ENCODE measurements around the gene WSB1. TPM values are rescaled to one million over a fixed set of nuclear protein-coding genes. Genes with fewer than 3 reads are reported as not detected.
A peak's percentile ranks its signal among the peaks of the same experiment; 100 is the strongest.

WSB1 gene
- total and polyA plus RNA-seq, 4 experiments from 2014 or later, result 122 to 157 (median 141) TPM

DNA sequence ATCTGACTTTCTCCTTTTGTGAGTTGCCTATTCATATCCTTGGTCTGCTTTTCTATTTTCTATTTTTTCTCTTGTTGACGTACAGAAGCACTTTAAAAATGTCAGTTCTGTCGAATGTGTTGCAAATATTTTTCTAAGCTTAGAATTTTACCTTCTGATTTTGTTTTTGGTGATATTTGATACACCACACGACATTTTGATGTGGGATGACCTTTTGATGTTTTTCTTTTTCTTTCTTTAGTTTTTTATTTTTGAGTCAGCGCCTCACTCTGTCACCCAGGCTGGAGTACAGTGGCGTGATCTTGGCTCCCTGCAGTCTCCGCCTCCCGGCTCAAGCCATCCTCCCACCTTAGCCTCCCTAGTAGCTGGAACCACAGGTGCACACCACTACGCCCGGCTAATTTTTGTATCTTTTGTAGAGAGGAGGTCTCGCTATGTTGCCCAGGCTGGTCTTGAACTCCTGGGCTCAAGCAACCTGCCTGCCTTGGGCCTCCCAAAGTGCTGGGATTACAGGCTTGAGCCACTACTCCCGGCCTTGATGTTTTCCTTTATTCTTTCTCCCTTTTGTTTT lies 39.6 kb downstream of the WSB1 start:
- Histone ChIP-seq H3K36me3 (ENCODE audit: insufficient read depth, low read length) (no peaks in the 10 kb centered on the region), H3K4me3 (ENCODE audit: low read length in 2 of 2) (peak overlapping the region; percentile 47 to 57), H3K9me3 (ENCODE audit: control insufficient read depth in 1 of 2, low read length in 2 of 2) (no peaks in the 10 kb centered on the region), H3K27ac (ENCODE audit: low read depth, low read length) (peak overlapping the region; percentile 47), H3K4me1 (ENCODE audit: insufficient read depth, low read length) (peaks cover 7% of the 10 kb centered on the region), H3K27me3 (ENCODE audit: insufficient read depth, low read length) (no peaks in the 10 kb centered on the region)
- peaks cover 9 to 22% (median 17%) of the 10 kb centered on the region in 4 donors for H3K4me1 Mint-ChIP-seq
- H3K27me3 Mint-ChIP-seq, result no peaks in the 10 kb centered on the region
- intact Hi-C loops (cut with micrococcal nuclease), result loop anchor here (2.0 kb wide), 1 partner anchor 89 kb away; no protein-coding TSS in a partner anchor
- no peak for DNase-seq
- H3K36me3 Mint-ChIP-seq, result no peaks in the 10 kb centered on the region
- peak overlapping the region; percentile 48 to 93 (median 79) for H3K27ac Mint-ChIP-seq
- H3K4me3 Mint-ChIP-seq, result peak overlapping the region; percentile 72 to 88 (median 84)
- H3K9me3 Mint-ChIP-seq, result no peaks in the 10 kb centered on the region
- ChIA-PET POLR2A (ENCODE audit: partially characterized antibody) (interaction anchor here (1.3 to 3.4 kb wide), 5 partner anchors 15 to 268 kb away, joined by 3 to 45 read pairs (median 5); partner anchors contain the start of gene WSB1), CTCF (ENCODE audit: partially characterized antibody) (interaction anchor here (0.6 to 5.3 kb wide), 27 partner anchors 8 to 1204 kb away, joined by 3 to 155 read pairs (median 4); partner anchors contain the start of gene WSB1)

DNA sequence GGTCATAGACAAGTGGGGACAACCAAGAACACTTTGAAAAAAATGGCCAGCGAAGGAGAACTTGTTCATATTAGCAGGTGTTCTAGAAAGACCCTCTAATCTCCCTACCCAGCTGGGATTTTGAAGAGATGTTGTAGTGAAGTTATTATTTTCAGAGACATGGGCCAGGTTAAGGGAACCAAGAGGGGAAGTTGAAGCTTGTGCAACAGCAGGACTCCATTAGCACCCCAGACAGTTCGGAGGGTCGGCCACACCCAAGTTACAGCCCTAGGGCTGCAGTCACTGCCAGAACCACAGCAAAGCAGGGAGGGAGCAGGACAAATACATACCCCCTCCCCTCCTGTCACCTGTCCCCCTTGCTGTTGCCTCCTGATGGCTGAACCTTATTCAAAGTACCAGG lies 42.3 kb downstream of the WSB1 start:
- no peak overlapping the region for H3K4me3 Mint-ChIP-seq
- Histone ChIP-seq H3K9me3 (ENCODE audit: control insufficient read depth in 1 of 2, low read length in 2 of 2) (no peaks in the 10 kb centered on the region), H3K36me3 (ENCODE audit: insufficient read depth, low read length) (no peaks in the 10 kb centered on the region), H3K27ac (ENCODE audit: low read depth, low read length) (no peak overlapping the region), H3K27me3 (ENCODE audit: insufficient read depth, low read length) (no peaks in the 10 kb centered on the region), H3K4me1 (ENCODE audit: insufficient read depth, low read length) (peaks cover 7% of the 10 kb centered on the region), H3K4me3 (ENCODE audit: low read length in 2 of 2) (no peak overlapping the region)
- ChIA-PET CTCF (ENCODE audit: partially characterized antibody) (interaction anchor here (5.3 kb wide), 1 partner anchor 99 kb away, joined by 155 read pairs; no protein-coding TSS in a partner anchor), POLR2A (ENCODE audit: partially characterized antibody) (no interaction called here)
- H3K9me3 Mint-ChIP-seq, result no peaks in the 10 kb centered on the region
- DNase-seq, result no peak
- H3K27ac Mint-ChIP-seq, result no peak overlapping the region
- H3K4me1 Mint-ChIP-seq, result peaks cover 9 to 22% (median 17%) of the 10 kb centered on the region in 4 donors
- no peaks in the 10 kb centered on the region for H3K36me3 Mint-ChIP-seq
- intact Hi-C loops (cut with micrococcal nuclease), result no loop called here
- H3K27me3 Mint-ChIP-seq, result no peaks in the 10 kb centered on the region

DNA sequence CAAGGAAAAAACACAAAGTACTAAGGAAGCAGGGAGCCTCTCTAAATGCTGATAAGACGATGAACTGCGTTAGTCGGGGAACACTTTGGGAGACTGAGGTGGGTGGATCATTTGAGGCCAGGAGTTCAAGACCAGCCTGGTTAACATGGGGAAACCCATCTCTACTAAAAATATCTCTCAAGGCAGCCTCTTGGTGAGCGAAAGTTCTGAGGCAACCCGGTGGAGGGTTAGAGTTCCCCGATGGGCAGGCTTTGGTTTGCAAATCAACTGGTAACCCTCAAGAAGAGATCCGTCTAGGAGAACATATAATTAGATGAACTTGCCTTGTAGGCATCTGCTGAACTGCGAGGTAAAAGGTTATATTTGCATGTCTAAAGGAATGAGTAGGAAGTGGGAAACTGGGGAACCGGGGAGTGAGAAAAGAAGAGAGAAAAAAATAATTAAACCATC lies 44.6 kb downstream of the WSB1 start:
- CTCF ChIA-PET (ENCODE audit: partially characterized antibody), result interaction anchor here (1.8 kb wide), 1 partner anchor 102 kb away, joined by 4 read pairs; no protein-coding TSS in a partner anchor
- DNase-seq, result no peak
- no peak overlapping the region for H3K4me3 ChIP-seq (ENCODE audit: low read length in 2 of 2)
- H3K4me1 ChIP-seq (ENCODE audit: insufficient read depth, low read length), result no peaks in the 10 kb centered on the region
- H3K4me1 Mint-ChIP-seq, result peaks cover 2 to 6% (median 4%) of the 10 kb centered on the region in 4 donors
- H3K9me3 Mint-ChIP-seq, result no peaks in the 10 kb centered on the region
- no peaks in the 10 kb centered on the region for H3K27me3 ChIP-seq (ENCODE audit: insufficient read depth, low read length)
- no peaks in the 10 kb centered on the region for H3K36me3 ChIP-seq (ENCODE audit: insufficient read depth, low read length)
- no peak overlapping the region for H3K27ac Mint-ChIP-seq
- no peaks in the 10 kb centered on the region for H3K27me3 Mint-ChIP-seq
- intact Hi-C loops (cut with micrococcal nuclease), result no loop called here
- POLR2A ChIA-PET (ENCODE audit: partially characterized antibody), result no interaction called here
- H3K4me3 Mint-ChIP-seq, result no peak overlapping the region
- H3K9me3 ChIP-seq (ENCODE audit: control insufficient read depth in 1 of 2, low read length in 2 of 2), result no peaks in the 10 kb centered on the region
- no peak overlapping the region for H3K27ac ChIP-seq (ENCODE audit: low read depth, low read length)
- H3K36me3 Mint-ChIP-seq, result no peaks in the 10 kb centered on the region

DNA sequence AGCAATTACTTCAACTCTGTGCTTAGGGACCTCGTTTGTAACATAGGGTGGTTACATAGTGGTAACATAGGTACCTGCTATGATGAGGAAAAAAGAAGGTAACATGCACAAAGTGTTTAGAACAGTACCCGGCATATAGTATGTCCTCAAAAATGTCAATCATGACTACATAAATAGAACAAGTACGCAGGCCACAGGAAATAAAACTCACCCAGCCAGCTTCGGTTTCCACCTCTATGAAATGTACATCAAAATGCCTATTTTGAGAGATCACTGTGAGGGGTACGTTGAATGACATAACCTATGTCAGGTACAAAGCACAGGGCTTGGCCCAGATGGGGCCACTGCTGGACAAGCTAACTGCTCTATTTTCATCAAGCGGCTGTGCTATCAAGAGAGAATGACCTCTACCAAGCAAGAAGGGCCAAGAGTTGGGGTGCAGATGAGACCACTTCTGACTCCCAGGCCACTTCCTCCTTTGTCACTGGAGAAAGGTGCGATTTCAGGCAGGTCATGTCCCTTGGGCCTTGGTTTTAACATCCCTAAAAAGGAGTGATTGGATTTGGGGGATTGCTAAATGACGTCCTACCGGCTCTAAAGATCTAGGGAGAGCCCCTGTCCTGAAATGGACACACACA lies 45.4 kb downstream of the WSB1 start:
- intact Hi-C loops (cut with micrococcal nuclease), result no loop called here
- no peaks in the 10 kb centered on the region for H3K4me1 ChIP-seq (ENCODE audit: insufficient read depth, low read length)
- Mint-ChIP-seq H3K9me3 (no peaks in the 10 kb centered on the region), H3K27me3 (no peaks in the 10 kb centered on the region), H3K36me3 (no peaks in the 10 kb centered on the region), H3K4me3 (no peak overlapping the region), H3K27ac (no peak overlapping the region), H3K4me1 (no peaks in the 10 kb centered on the region)
- H3K4me3 ChIP-seq (ENCODE audit: low read length in 2 of 2), result no peak overlapping the region
- no peaks in the 10 kb centered on the region for H3K9me3 ChIP-seq (ENCODE audit: control insufficient read depth in 1 of 2, low read length in 2 of 2)
- H3K36me3 ChIP-seq (ENCODE audit: insufficient read depth, low read length), result no peaks in the 10 kb centered on the region
- ChIA-PET POLR2A (ENCODE audit: partially characterized antibody) (no interaction called here), CTCF (ENCODE audit: partially characterized antibody) (interaction anchor here (1.8 kb wide), 1 partner anchor 103 kb away, joined by 4 read pairs; no protein-coding TSS in a partner anchor)
- DNase-seq, result no peak
- no peak overlapping the region for H3K27ac ChIP-seq (ENCODE audit: low read depth, low read length)
- H3K27me3 ChIP-seq (ENCODE audit: insufficient read depth, low read length), result no peaks in the 10 kb centered on the region

DNA sequence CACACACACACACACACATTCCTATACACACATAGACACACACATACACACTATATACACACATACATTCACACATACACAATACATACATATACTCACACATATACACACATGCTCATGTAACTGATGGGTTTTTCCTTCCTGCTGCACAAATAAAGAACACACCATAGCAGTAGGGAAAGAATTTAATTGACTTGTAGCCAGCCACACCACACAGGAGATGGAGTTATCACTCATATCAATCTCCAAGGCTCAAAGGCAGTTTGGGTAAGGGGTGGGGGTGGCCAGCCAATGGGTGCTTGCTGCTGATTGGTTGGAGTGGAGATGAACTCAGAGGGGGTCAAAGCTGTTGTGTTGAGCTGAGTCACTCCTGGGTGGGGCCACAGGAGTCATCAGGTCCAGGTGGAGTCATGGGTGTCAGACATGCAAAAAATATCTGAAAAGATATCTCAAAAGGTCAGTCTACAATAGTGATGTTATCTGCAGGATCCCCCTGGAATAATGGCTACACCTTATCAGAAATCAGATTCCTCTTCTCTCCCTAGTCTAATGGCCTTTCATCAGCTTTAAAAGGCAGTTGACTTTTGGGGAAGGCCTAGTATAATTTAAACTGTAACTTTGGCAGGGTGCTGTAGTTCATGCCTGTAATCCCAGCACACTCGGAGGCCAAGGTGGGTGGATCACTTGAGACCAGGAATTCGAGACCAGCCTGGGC lies 46.1 kb downstream of the WSB1 start:
- Histone ChIP-seq H3K4me3 (ENCODE audit: low read length in 2 of 2) (no peak overlapping the region), H3K36me3 (ENCODE audit: insufficient read depth, low read length) (no peaks in the 10 kb centered on the region), H3K9me3 (ENCODE audit: control insufficient read depth in 1 of 2, low read length in 2 of 2) (no peaks in the 10 kb centered on the region), H3K27me3 (ENCODE audit: insufficient read depth, low read length) (no peaks in the 10 kb centered on the region), H3K4me1 (ENCODE audit: insufficient read depth, low read length) (no peaks in the 10 kb centered on the region), H3K27ac (ENCODE audit: low read depth, low read length) (no peak overlapping the region)
- CTCF ChIA-PET (ENCODE audit: partially characterized antibody), result interaction anchor here (0.8 to 1.5 kb wide), 2 partner anchors 20 to 110 kb away, joined by 3 read pairs; no protein-coding TSS in a partner anchor
- Mint-ChIP-seq H3K27me3 (no peaks in the 10 kb centered on the region), H3K9me3 (no peaks in the 10 kb centered on the region), H3K4me3 (no peak overlapping the region), H3K27ac (no peak overlapping the region), H3K36me3 (no peaks in the 10 kb centered on the region), H3K4me1 (no peaks in the 10 kb centered on the region)
- no peak for DNase-seq
- intact Hi-C loops (cut with micrococcal nuclease), result no loop called here
- POLR2A ChIA-PET (ENCODE audit: partially characterized antibody), result no interaction called here

DNA sequence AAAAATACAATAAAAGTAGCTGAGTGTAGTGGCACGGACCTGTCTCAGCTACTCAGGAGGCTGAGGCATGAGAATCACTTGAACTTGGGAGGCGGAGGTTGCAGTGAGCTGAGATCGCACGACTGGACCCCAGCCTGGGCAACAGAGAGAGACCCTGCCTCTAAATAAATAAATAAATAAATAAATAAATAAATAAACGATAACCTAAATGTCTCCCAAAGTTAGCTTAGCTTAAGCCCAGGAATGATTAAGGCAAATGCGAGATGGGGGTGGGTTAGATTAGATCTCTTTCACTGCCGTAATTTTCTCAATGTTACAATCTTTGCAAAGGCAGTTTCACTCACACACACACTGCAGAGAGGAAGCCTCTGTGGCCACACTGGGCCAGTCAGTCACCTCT lies 46.7 kb downstream of the WSB1 start:
- no peak overlapping the region for H3K4me3 ChIP-seq (ENCODE audit: low read length in 2 of 2)
- Mint-ChIP-seq H3K4me1 (no peaks in the 10 kb centered on the region), H3K27me3 (no peaks in the 10 kb centered on the region), H3K27ac (no peak overlapping the region), H3K4me3 (no peak overlapping the region), H3K9me3 (no peaks in the 10 kb centered on the region), H3K36me3 (no peaks in the 10 kb centered on the region)
- DNase-seq, result no peak
- CTCF ChIA-PET (ENCODE audit: partially characterized antibody), result interaction anchor here (0.8 to 1.5 kb wide), 3 partner anchors 20 to 262 kb away, joined by 3 read pairs; no protein-coding TSS in a partner anchor
- H3K9me3 ChIP-seq (ENCODE audit: control insufficient read depth in 1 of 2, low read length in 2 of 2), result no peaks in the 10 kb centered on the region
- no peak overlapping the region for H3K27ac ChIP-seq (ENCODE audit: low read depth, low read length)
- no peaks in the 10 kb centered on the region for H3K27me3 ChIP-seq (ENCODE audit: insufficient read depth, low read length)
- no peaks in the 10 kb centered on the region for H3K36me3 ChIP-seq (ENCODE audit: insufficient read depth, low read length)
- intact Hi-C loops (cut with micrococcal nuclease), result no loop called here
- POLR2A ChIA-PET (ENCODE audit: partially characterized antibody), result no interaction called here
- no peaks in the 10 kb centered on the region for H3K4me1 ChIP-seq (ENCODE audit: insufficient read depth, low read length)

DNA sequence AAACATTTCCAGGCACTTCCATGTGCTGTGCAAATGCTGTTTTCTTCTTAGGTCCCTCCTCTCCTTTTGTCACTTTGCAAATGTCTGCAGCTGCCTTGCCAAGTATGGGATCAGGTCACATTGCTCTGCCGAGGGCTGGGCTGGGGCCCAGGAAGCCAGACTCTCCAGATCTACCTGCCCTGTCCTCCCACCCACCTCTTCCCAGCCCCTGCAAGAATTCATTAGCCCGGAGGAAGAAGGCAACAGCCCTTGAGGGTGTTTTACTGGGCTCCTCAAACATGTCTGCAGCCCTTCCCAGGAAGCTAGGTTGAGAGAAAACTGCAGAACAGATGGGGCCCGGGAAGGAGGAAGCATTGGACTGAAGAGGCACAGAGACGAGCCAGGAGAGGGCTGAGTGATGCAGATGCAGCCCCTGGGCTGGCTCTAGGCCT lies 47.1 kb downstream of the WSB1 start:
- no peak overlapping the region for H3K4me3 Mint-ChIP-seq
- no peaks in the 10 kb centered on the region for H3K4me1 Mint-ChIP-seq
- Histone ChIP-seq H3K27ac (ENCODE audit: low read depth, low read length) (no peak overlapping the region), H3K4me3 (ENCODE audit: low read length in 2 of 2) (no peak overlapping the region), H3K9me3 (ENCODE audit: control insufficient read depth in 1 of 2, low read length in 2 of 2) (no peaks in the 10 kb centered on the region), H3K36me3 (ENCODE audit: insufficient read depth, low read length) (no peaks in the 10 kb centered on the region), H3K4me1 (ENCODE audit: insufficient read depth, low read length) (no peaks in the 10 kb centered on the region), H3K27me3 (ENCODE audit: insufficient read depth, low read length) (no peaks in the 10 kb centered on the region)
- ChIA-PET CTCF (ENCODE audit: partially characterized antibody) (interaction anchor here (1.2 to 1.7 kb wide), 3 partner anchors 8 to 261 kb away, joined by 3 to 6 read pairs (median 3); no protein-coding TSS in a partner anchor), POLR2A (ENCODE audit: partially characterized antibody) (no interaction called here)
- H3K9me3 Mint-ChIP-seq, result no peaks in the 10 kb centered on the region
- H3K27me3 Mint-ChIP-seq, result no peaks in the 10 kb centered on the region
- no peak for DNase-seq
- no peaks in the 10 kb centered on the region for H3K36me3 Mint-ChIP-seq
- intact Hi-C loops (cut with micrococcal nuclease), result no loop called here
- H3K27ac Mint-ChIP-seq, result no peak overlapping the region
